Lower leg skin (tissue), 3 donors: ENCODE data around the gene CYB5RL.

Source experiments
- CTCF ChIP-seq, 3 donors: fragments of 450-650 bp; IDR thresholded peaks; one replicate each; pipeline ENCODE4 v1.5.1; 2016; ENCODE audit warnings: antibody characterized with exemption in 3 of 3, mild to moderate bottlenecking in 3 of 3, moderate library complexity in 2 of 3
- POLR2A ChIP-seq, 2 donors: fragments of 450-650 bp; IDR thresholded peaks; one replicate each; pipeline ENCODE4 v1.6.1; 2016 to 2017; ENCODE audit warnings: antibody characterized with exemption in 2 of 2, mild to moderate bottlenecking in 1 of 2, moderate library complexity in 1 of 2

- TF ChIP-seq CTCF (IDR thresholded peaks at IDR 0.05): no peak
- no peak for TF ChIP-seq POLR2A (IDR thresholded peaks at IDR 0.05)
Observed at GRCh38 chr1:54191525-54191924, 8.3 kb downstream of the CYB5RL start.
